ENCODE measurements around the gene SDK1. TPM values are rescaled to one million over a fixed set of nuclear protein-coding genes. Genes with fewer than 3 reads are reported as not detected.
"Not testable (repeated sequence)": the region's sequence is repeated elsewhere in the genome, so short reads cannot be mapped to it uniquely, and the experiment has no call there.

SDK1 gene
- polyA plus RNA-seq, 3 donors = 3.2 to 6.6 (median 3.3) TPM

DNA sequence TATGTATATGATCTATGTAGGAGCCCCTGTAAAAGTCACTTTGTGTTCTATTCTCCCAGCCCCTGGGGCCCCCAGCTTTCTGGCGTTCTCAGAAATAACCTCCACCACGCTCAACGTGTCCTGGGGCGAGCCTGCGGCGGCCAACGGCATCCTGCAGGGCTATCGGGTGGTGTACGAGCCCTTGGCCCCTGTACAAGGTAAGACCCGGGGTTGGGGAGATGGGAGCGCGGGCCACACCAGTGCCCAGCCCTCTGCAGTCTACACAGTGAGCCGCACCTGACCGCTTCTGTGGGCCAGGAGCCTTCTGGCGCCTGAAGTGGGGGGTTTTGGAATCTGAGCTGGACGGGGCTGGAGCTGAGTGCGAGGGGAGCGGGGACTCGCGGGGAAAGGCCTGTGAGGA lies 908.9 kb downstream of the SDK1 start:
- no peak overlapping the region for H3K27ac ChIP-seq (ENCODE audit: low read depth, low read length)
- WGBS, 3 donors = 93% methylated on average over 20 of the region's 20 CpGs

DNA sequence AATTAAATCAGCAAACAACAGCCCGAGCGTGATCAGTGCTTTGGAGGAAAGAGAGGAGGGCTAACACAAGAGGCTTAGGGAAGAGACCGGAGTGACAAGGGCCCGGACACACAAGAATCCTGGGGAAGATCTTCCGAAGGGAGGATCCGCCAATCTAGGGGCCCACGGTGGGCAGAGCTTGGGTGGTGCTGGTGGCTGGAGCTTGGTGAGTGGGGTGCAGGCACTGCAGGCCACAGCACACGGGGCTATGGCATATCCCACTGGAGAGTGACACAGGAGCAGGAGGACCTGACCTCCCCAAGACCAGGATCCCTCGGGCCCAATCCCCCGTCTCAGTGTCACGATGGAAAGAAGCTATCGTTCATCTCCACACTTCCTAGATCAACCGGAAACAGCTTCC lies 909.8 kb downstream of the SDK1 start:
- no peak overlapping the region for H3K27ac ChIP-seq (ENCODE audit: low read depth, low read length)
- whole genome bisulfite sequencing, 3 donors = 84 to 93% (median 89%) methylated on average over 13 of the region's 13 CpGs

DNA sequence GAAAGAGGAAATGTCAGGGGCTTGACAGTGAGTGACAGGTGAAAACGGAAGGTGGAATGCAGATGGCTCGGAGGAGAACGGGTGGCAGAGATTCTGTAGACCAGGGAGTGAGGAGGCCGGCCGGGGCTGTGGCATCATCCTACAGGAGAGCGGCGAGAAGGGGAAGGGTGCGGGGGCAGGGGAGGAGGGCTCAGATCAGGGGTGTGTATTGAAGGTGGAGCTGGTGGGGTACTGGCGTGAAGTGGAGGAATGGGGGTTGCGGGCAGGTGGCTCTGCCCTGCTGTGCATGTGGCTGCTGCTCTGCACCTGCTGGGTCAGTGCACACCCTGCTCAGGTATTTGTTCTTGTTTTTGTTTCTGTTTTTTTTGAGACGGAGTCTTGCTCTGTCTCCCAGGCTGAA lies 910.2 kb downstream of the SDK1 start:
- WGBS, 3 donors = 86 to 92% (median 91%) methylated on average over 11 of the region's 11 CpGs
- H3K27ac ChIP-seq (ENCODE audit: low read depth, low read length) = no peak overlapping the region

DNA sequence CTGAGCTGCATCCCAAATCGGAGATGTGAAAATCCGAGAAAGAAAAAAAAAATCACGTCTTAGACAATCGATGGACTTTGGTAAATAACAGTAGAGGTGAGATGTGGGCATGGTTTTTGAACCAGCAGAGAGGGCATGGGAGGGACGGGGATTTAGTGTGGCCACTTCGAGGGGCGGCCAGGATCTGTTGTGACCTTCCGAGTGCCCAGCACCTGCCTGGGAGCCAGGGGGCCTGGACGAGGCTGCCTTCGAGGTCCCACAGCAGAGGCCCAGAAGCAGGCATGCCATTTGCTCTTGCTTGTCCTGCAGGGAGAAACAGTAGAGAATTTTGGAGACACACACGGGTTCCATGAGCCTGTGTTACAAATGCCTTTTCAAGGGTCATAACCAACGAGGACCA lies 911.3 kb downstream of the SDK1 start:
- 90 to 95% (median 92%) methylated on average over 12 of the region's 12 CpGs for WGBS, 3 donors
- H3K27ac ChIP-seq (ENCODE audit: low read depth, low read length) = no peak overlapping the region

DNA sequence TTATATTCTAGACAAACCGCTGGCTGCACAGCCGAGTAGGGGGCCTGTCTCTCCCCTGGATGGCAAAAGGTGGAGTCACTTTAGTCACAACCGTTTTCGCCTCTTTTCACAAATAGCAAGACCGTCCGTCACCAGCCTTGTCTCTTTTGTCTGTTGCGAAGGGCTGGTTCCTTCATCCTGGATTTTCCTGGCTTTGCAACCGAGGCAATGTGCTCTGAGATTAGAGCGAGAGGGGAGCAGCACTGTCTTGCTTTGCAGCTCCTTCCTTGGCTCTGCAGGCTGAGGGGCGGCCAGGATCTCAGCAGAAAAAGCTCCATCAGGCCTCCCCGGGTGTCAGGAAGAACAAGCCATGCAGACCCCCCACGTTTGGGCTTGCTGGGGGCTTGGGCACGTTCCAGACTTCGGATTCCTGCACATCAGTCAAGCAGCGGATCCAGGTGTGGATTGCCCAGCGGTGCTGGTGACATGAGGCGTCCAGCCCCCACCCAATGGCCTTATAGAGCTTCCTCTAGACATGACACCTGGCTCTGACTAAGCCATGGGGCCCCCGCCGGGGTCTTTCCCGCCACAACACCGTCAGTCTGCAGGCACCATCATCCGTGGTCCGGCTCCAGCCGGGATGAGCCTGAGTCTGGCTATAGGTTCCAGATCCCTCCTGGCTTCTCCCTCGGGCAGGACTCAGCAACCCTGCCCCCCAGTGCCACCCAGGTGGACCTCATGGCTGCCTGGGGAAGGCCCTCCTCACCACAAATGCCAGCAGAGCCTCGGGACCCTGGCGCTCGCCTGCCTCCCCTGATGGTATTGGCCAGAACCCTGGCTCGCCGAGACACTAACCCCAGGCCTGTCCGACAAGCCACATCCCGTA lies 913.5 kb downstream of the SDK1 start:
- H3K27ac ChIP-seq (ENCODE audit: low read depth, low read length) = no peak overlapping the region
- WGBS, 3 donors = 91 to 94% (median 91%) methylated on average over 32 of the region's 32 CpGs

DNA sequence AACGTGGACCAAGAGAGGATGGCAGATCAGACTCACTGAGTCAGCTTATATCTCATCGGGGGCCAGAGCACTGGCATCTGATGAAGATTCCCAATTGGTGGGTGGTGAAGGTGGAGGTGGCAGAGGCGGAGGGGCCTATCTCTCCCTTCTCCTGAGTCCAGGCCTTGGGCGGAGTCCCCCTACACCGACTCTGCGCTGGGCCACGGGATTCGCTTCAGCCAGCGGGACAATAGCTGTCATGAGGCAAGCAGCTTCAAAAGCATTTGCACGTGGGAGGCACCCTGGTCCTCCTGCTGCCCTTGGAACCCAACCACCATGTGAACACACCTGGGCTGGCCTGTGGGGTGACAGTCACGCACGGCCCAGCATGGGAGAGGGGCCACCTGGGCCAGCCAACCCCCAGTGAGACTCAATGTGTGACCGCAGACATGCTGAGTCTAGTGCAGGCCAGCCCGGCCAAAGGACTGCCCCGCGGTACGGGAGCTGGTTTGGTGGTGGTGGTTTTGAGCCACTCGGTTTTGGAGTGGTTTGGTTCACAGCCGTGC lies 914.2 kb downstream of the SDK1 start:
- H3K27ac ChIP-seq (ENCODE audit: low read depth, low read length) = no peak overlapping the region
- WGBS, 3 donors = 93 to 96% (median 94%) methylated on average over 19 of the region's 19 CpGs

DNA sequence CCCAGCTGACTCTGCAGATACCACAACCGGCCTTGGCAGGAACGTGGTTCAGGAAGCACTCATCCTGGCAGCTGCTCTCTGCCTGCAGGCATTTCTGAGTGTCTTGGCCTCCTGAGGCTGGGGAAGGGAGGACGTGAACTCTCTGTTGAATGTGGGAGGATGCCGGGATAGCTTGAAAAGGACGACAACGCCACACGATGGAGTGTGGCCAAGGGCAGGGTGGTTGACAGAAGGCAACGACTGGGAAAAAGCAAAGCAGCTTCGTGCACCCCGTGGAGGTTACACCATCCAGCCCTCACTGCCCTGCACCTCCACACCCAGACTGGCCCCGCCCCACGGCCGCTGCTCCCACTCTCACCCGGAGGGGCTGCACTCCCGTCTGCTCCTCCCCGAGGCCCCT lies 915.0 kb downstream of the SDK1 start:
- 30 to 80% (median 43%) methylated on average over 16 of the region's 16 CpGs for WGBS, 3 donors
- H3K27ac ChIP-seq (ENCODE audit: low read depth, low read length) = no peak overlapping the region

DNA sequence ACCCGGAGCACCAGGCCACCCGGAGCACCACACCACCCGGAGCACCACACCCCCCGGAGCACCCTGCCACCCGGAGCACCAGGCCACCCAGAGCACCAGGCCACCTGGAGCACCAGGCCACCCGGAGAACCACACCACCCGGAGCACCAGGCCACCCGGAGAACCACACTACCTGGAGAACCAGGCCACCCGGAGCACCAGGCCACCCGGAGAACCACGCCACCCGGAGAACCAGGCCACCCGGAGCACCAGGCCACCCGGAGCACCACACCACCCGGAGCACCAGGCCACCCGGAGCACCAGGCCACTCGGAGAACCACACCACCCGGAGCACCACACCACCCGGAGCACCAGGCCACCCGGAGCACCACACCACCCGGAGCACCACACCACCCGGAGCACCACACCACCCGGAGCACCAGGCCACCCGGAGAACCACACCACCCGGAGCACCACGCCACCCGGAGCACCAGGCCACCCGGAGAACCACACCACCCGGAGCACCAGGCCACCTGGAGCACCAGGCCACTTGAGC lies 916.1 kb downstream of the SDK1 start:
- H3K27ac ChIP-seq (ENCODE audit: low read depth, low read length) = not testable (repeated sequence)
- 88 to 95% (median 93%) methylated on average over 20 to 29 of the region's 29 CpGs for WGBS, 3 donors

DNA sequence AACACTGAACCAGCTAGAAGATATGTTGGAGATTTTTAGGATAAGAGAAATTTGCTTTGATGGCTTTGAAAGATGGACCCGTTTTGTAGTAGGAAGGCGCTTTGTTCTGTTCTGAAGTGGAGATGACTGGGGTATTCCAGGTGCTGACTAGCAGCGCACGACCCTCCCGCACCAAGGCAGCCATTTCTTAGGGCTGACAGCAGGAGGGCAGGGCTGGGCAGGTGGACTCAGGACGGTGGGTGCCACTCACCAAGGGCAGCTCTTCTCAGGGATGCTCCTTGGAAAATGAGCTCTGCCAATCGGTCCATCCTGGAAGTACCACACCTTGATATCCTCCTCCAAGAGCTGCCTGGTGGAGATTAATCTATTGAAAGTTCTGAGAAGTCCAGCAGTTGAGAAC lies 917.4 kb downstream of the SDK1 start:
- H3K27ac ChIP-seq (ENCODE audit: low read depth, low read length) = no peak overlapping the region
- WGBS, 3 donors = 91 to 96% (median 93%) methylated on average over 7 of the region's 7 CpGs

DNA sequence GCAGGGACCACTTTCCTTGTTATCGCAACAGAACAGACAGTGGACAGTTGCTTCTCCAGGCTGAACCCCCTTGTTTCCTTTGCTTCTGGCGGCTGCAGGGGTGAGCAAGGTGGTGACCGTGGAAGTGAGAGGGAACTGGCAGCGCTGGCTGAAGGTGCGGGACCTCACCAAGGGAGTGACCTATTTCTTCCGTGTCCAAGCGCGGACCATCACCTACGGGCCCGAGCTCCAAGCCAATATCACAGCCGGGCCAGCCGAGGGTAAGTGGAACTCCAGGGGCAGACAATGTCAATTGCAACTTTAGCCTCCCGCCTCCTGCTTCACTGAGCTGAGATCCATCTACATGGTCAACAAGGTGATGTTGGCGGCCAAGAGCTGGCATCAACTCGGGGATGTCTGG lies 919.0 kb downstream of the SDK1 start:
- 88 to 95% (median 92%) methylated on average over 15 of the region's 15 CpGs for WGBS, 3 donors
- no peak overlapping the region for H3K27ac ChIP-seq (ENCODE audit: low read depth, low read length)

DNA sequence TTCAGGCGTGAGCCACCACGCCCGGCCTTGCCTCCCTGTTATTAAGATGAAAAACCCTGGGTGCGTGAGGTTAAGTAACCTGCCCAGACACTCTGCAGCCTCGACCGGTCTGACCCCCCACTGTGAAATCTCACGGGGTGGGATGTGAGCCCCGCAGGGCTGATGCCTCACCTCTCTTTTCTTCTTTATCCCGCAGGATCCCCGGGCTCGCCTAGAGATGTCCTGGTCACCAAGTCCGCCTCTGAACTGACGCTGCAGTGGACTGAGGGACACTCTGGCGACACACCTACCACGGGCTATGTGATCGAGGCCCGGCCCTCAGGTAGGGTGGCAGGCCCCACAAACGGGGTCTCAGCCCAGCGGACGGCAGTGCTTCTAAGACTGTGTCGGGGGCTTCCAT lies 920.0 kb downstream of the SDK1 start:
- H3K27ac ChIP-seq (ENCODE audit: low read depth, low read length) = no peak overlapping the region
- 89 to 90% (median 90%) methylated on average over 21 of the region's 21 CpGs for WGBS, 3 donors

DNA sequence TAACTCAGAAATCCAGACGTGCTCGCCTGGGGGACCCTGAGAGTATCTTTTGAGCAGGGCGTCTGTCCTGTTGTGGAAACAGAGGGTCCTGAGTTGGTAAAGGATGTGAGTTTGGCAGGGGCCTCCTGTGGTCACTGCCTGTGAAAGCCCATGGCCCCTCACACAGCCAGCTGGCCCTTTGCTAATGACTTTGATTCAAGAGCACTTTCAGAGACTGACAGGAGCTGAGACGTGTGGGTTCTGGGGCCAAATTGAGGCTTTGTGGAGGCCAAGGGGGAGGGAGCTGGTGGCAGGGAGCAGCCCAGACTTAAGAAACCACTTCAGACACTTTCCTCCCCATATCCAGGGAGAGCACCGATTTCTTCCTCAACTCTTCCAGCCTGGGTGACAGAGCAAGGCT lies 921.6 kb downstream of the SDK1 start:
- WGBS, 3 donors = 86 to 94% (median 89%) methylated on average over 5 of the region's 5 CpGs
- H3K27ac ChIP-seq (ENCODE audit: low read depth, low read length) = no peak overlapping the region

DNA sequence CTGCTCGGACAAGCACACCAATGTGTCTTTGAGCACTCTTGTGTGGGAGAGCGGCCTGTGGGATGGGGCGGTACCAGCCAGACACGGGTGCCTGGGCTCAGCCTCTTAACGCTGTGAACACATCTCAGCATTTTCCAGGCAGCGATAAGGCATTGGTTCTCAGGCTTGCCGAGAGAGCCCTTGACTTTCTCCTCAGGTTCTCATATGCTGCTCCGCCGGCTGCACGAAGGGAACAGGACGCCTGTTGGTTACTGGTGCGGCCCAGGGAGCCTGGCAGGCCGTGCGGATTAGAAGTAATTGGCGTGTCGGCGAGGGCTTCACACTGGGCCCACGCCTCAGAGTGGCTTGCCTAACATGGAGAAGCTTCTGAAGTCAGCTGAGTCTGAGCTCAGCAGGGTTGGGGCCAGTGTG lies 924.3 kb downstream of the SDK1 start:
- WGBS, 3 donors = 92 to 95% (median 93%) methylated on average over 18 of the region's 18 CpGs
- no peak overlapping the region for H3K27ac ChIP-seq (ENCODE audit: low read depth, low read length)

DNA sequence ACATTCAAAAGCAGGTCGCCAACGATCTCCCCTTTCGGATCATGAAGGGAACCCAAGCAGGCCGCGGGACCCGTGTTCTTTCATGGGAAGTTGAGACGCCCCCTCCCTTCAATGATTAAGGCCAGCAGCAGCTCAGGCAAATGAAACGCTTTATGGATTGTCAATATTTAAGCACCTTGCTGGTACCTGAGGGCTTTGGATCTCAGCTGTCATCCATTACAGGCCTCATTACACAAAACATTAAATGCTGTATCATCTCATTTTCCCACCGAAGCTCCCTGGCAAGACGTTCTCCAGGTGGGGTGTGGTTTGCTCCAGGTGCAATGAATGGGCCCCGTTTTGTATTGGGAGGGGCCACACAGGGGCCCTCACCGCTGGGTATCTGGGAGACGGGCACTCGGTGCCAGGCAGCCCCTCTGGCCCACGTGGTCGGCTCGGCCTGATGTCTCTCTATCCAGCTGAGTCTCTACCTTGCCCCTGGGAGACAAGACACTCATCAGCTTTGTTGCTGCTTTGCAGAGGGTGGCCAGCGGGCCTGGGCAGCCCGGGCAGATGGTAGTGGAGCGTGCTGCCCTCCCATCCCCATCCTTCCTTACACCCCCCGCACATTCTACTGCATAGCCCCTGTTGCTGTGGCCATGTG lies 925.0 kb downstream of the SDK1 start:
- H3K27ac ChIP-seq (ENCODE audit: low read depth, low read length) = no peak overlapping the region
- 86 to 91% (median 90%) methylated on average over 18 to 21 of the region's 21 CpGs for WGBS, 3 donors

DNA sequence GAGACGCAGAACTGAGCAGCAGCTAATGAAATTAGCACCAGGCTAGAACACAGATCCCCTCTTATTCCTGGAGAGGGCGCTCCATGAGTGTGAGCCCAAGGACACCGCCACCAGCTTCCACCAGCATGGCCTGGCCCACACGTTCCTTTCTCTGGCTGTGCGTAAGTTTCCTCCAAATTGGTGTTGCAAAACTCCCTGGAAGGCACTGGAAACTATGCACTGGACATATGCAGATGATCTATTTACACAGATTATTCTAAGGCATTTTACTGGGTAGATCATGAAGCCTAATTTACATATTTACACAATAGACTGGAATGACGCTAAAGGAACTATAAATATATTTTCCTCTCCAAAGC lies 925.5 kb downstream of the SDK1 start:
- H3K27ac ChIP-seq (ENCODE audit: low read depth, low read length) = no peak overlapping the region
- WGBS, 3 donors = 71 to 79% (median 76%) methylated on average over 6 of the region's 6 CpGs

DNA sequence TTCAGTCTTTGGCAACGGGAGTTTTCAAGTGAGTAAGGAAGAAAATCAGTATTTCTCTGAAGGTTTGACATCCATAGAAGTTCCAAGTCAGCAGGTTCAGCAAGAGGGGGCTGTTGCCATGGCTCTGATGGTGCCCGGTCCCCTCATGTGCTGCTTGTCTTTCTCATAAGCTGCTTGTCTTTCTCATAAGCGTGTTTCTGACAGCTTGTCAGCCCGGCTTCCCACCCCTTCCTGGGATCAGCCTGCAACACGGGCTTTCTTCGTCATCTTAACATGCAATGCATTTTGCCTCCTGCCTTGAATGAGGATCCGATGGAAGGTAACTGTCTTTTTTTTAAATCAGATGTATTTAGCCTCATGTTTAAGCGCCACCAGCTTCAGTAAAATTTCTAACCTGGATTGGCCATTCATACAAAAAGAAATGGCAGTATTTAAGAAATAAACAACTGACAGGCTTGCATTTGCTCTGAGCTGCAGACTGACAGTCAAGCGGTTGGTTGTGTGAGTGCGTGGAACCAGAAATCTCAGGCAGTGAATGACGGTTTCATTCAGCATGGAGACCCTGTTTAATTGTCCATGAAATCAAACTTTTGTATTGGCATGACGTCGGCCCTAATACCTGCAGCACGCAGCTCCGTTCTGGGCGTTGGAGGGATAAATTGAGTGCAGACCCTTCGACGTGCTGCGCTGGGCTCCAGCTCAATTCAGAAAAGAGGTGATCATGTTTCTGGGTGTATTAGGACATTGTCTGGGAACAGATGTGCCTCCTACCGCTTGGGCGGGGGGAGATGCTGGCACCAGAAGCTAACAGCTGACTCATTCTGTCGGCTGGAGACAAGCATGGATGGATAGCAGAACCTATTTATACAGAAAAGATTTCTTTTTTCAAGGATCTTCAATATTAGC lies 926.3 kb downstream of the SDK1 start:
- no peak overlapping the region for H3K27ac ChIP-seq (ENCODE audit: low read depth, low read length)
- WGBS, 3 donors = 84 to 93% (median 84%) methylated on average over 22 of the region's 22 CpGs

DNA sequence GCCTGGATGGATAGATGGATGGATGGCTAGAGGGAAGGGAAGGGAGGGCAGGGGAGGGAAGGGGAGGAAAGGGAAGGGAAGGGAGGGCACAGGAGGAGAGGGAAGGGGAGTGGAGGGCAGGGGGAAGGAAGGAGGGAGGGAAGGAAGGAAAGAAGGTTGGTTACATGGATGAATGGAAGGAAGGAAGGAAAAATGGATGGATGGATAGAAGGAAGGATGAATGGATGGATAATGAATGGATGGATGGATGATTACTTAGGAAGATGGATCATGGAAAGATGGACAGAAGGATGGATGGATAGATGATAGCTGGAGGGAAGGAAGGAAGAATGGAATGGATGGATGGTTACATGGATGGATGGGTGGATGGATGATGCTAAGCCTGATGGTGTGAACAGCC lies 929.3 kb downstream of the SDK1 start:
- no peak overlapping the region for H3K27ac ChIP-seq (ENCODE audit: low read depth, low read length)

DNA sequence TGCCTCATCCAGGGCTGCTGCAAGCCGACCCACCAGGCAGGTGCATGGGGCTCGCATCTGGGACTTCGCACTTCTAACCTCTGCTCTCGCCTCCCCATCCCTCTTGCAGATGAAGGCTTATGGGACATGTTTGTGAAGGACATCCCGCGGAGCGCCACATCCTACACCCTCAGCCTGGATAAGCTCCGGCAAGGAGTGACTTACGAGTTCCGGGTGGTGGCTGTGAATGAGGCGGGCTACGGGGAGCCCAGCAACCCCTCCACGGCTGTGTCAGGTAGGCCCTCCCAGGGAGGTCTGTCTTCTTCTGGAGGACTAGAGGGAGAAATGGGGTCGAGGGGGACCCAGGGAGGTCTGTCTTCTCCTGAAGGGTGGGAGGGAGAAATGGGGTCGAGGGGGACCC lies 932.1 kb downstream of the SDK1 start:
- H3K27ac ChIP-seq (ENCODE audit: low read depth, low read length) = no peak overlapping the region
- WGBS, 3 donors = 87 to 90% (median 88%) methylated on average over 15 of the region's 15 CpGs
